Epidermal melanocyte (primary cell): ENCODE results near the gene SLC30A9.

Source experiments
- DNase-seq: peaks from one replicate; pipeline ENCODE4 v3.0.0; 2011; ENCODE audit warnings: low spot score; ENCODE audit not compliant: insufficient read length

The SLC30A9 gene

DNA sequence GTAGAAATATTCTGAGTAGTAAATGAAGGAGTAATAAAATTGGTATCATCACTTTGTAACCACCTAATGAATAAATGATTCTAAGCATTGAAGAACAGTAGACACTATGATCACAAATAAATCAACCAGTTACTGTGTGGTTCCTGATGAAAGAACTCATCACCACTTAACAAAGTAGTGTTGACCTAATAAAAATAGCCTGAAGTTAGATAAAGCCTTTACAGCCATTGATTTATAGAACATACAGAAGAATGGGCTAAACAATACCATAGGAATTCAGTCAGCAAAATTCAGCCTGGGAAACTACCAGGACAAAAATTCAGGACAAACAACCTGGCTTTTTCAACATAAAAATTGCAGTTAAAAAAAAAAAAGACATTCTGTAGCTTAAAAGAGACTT lies 9.0 kb downstream of the SLC30A9 start:
- no peak for DNase-seq

DNA sequence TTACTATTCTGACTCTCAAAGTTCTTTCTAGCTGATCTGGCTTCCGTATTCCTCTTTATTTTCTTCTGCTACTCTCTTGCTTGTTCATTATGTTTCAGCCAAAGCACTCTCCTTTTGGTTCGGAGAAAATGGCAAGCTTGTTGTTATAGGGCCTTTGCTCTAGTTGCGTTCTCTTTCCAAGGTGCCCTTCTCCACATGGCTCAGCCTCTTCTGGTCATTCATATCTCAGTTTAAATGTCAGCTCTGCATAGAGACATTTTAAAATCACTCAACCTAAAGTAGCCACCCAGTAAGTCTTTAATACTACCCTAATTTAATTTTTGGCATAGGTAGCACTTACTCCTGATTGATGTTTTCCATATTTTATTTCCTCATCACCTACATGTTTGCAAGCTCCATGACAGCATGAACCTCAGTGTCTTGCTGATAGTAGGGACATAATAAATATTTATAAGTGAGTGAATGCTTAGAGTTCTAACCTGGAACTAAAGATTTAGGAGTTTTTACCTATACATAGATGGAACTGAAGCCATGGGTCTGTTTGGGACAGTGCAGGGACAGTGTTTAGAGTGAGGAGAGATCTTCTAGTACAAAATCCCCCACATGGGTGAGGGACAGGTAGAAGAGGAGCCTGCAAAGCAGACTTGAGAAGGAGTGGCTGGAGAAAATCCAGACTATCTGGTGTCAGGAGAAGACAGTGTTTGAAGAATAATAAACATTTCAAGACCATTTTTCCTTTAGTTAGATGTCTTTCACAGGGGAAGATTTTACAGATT lies 17.9 kb downstream of the SLC30A9 start:
- no peak for DNase-seq

DNA sequence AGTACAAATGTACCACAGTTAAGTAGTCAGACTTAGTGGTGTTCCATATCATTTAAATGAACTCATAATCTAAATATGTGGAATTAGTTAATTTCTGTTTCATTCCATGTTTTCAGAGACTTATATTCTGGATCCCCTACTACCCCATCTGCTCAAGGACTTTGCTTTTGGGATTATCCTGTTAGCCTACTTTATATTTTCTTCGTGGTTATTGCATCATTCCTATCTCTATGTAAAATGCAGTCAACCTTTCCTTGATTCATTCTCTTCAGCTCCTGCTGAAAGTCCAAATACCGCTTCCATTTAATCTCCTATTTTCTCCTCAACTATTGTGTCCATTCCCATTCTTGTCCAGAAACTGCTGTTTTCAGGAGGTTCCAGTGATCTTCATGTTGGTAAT lies 25.1 kb downstream of the SLC30A9 start:
- DNase-seq: no peak

DNA sequence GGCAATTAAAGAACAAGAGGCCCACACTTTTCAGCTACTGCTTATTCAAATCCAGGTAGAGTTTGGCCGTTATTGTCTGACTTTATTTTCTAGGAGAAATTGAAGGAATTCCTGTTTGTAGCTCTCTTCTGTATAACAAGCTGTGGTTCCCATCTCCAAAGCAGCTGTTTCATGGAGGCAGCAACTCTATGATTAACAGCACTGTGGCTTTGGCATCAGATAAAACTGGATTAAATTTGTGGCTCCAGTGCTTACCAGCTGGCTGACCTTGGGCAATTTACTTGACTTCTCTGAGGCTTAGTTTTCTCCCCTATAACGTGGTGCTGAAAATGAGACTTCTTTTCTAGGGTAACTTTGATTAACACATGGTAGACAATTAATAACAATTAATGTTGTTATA lies 28.1 kb downstream of the SLC30A9 start:
- DNase-seq: no peak

DNA sequence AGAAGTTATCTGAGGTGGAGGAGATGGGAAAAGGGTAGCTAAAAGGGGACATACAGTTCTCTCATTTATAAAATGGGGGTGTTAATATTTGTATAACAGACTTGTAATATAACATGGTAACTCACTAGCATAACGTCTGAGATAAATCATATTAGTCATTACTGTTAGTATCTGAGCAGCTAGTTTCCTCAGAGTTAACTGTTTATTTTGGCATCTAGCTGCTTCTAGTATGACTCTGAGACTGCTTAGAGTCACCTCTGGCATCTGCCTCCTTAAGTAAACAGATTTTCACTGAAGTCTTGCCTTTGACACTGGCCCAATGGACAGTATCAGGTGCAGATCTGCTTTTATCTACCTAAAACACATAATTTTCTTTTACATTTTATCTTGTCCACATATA lies 58.1 kb downstream of the SLC30A9 start:
- DNase-seq: no peak

DNA sequence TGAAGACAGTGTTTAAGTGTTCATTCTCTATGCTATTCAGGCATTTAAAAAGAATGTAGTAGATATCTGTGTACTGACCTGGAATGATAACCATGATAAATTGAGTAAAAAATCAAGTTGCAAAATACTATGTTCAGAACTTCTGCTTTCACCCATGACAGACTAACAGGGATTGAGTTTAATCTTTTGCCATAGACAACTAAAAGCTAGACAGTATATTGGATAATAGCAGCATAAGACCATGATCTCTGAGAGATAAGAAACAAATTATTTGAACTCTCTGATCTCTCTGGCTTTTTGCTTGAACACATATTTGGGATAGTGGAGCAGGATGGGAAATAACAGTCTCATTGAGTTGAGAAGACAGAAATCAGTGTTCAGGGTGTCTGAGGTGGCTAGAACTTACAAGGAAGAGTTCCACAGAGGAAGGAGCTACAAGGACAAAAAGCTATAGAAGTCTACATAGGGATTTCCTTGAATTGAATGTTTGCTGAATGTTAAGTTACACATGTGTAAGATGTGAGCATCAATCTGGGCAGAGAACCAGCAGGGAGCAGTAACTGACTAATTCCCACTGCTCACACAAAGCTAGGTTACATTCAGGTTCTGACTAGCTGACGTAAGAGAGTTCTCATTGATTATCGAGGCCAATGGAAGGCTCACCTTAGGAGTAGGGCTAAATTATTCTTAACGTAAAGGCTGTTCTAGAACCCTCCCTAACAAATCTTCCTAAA lies 60.4 kb downstream of the SLC30A9 start:
- DNase-seq: no peak

DNA sequence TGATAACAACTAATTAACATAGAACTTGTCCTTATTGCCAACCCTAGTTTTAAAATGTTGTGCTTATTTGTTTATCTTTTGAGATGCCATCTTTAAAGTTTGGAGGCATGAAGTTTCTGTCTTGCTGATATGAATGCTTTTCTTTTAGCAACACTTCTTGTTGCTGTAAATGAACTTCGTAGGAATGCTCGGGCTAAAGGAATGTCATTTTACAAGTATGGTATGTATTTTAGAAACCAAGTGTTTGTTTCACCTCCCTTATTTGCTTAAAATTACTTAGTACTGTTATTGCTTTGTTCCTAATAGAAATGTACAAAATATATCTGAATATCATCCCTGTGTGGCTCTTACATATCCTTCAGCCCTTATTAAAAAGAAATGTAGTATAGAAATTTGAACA lies 76.1 kb downstream of the SLC30A9 start:
- no peak for DNase-seq

DNA sequence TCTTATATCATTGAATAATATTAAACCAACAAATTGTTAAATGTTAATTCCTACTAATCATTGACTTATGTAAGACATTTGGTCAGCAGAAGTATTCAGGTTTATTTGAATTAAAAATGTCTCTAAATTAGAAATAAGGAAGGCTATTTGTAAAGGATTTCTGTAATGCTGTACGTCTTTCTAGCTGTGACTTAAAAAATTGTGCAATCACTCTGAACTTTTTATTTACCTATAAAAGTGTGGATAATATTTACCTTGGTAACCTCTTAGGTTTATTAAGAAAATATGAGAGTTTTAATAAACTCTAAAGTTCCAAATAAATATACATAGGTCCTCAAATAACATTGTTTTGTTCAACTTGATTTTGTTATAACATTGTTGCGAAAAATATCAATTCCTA lies 76.9 kb downstream of the SLC30A9 start:
- DNase-seq: no peak

DNA sequence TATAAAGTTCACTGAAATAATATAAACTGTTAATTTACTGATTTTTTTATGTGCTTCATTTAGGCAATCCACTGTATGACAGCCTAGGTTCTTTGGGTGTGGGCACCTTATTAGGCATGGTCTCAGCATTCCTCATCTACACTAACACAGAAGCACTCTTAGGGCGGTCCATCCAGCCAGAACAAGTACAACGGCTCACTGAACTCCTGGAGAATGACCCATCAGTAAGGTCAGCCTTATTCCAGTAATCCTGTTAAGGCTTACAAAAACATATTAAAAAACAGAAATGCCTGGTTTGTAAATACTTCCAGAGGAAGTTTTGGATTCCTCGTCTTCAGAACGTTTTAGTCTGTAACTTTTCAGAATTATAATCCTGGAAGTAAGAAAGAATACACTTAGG lies 80.1 kb downstream of the SLC30A9 start:
- no peak for DNase-seq

DNA sequence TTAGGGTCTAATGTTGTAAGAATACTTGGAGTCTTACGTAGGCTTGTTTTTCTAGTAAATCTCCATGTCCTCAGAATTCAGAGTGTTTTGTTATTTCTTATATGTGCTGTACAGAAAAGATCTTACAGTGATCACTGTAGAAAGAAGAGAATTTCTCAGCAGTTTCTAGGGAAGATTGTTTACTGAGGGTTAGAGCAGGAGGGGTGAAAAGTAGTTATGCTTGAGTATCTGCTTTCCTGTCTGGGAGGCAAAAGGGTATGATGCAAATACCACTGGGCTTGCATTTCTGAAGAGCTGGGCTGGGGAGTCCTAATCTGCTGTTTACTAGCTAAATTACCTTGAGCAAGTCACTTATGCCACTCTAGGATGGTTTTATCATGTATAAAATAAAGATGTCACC lies 84.0 kb downstream of the SLC30A9 start:
- no peak for DNase-seq

DNA sequence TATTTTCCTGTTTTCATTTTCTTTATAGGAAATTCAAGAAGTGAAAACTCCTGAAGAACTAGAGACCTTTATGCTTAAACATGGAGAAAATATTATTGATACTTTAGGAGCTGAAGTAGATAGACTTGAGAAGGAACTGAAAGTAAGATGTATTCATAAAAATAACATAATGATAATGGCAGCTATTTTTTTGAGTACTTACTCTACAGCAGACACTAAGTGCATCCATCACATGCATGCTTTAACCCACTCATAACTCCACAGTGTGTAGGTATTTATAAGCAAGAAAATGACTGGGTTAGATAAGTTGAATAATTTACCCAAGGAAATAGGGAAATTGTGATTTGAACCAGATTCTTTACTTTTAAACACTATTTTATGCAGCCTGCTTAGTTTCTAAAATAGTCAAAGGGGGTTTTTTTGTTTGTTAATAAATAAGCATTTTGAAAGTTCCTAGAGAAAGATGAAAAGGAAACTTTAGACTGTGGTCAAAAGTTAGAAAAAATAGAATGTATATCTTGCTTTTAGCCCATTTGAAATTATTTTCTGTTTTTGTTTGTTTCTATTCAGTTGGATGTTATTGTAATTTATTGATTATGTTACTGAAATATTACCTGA lies 88.0 kb downstream of the SLC30A9 start:
- DNase-seq: no peak

DNA sequence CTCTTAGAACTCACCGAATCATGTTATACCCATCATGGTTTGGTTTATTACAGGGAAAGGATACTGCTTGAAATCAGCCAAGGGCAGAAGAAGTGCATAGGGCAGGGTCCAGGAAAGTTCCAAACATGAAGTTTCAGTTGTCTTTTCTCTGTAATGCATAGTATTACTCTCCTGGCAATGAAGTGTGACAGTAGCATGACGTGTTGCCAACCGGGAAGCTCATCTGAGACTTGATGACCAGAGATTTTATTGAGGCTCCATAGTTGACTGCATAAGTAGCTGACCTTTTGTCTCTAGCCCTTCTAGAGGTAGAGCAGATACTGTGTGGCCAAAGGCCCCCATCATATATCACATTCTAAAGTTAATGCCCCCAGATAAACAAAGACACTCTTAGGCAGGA lies 90.0 kb downstream of the SLC30A9 start:
- DNase-seq: no peak

DNA sequence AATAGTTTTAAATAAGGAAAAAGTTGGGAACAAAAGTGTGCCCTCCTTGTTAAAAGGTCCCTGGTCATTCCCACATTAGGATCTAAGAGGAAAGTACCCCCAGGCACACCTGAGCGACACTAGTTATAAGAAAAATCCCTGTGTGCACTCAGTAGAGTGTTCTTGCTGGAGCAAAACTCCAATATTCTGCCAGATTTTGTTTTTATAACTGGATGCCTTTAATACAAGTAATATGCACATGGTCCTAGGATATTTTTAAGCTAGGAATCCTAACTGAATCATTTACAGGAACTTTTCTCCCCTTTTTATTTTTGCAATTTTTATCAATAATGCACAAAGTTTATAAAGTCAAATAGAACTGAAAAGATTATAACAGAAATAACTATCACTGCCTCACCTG lies 93.5 kb downstream of the SLC30A9 start:
- no peak for DNase-seq

DNA sequence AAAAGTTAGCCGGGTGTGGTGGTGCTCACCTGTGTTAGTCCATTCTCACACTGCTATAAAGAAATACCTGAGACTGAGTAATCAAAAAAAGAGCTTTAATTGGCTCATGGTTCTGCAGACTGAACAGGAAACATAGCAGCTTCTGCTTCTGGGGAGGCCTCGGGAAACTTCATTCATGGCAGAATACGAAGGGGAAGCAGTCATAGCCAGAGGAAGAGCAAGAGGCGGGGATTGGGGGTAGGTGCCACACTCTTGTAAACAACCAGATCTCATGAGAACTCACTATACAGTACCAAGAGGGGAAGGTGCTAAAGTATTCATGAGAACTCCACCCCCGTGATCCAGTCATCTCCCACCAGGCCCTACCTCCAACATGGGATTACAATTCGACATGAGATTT lies 98.1 kb downstream of the SLC30A9 start:
- no peak for DNase-seq

DNA sequence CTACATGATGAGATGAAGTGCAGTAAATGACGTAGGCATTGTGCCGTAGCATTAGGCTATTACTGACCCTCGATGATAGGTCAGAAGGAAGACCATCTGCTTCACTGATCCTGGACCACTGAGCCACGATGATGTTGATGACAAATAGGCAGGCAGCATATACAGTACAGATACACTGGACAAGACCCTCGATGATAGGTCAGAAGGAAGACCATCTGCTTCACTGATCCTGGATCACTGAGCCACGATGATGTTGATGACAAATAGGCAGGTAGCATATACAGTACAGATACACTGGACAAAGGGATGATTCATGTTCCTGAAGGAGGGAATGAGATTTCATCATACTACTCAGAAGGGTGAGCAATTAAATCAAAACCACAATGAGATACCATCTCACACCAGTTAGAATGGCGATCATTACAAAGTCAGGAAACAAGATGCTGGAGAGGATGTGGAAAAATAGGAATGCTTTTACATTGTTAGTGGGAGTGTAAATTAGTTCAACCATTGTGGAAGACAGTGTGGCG lies 111.2 kb downstream of the SLC30A9 start:
- DNase-seq: no peak

DNA sequence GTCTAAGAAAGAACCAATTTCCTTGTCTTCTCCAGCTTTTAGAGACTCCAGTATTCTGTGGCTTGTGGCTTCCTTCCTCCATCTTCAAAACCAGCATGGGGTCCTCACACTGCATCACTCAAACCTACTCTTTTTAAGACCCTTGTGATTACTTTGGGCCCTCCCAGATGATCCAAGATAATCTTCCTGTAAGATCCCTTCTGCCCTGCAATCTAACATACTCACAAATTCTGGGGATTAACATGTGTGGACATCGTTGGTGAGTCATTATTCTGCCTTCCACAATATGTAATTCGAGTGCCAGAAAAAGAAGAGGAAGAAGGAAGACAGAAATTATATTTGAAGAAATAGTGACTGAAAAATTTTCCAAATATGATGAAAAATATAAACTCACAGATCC lies 114.2 kb downstream of the SLC30A9 start:
- DNase-seq: no peak

DNA sequence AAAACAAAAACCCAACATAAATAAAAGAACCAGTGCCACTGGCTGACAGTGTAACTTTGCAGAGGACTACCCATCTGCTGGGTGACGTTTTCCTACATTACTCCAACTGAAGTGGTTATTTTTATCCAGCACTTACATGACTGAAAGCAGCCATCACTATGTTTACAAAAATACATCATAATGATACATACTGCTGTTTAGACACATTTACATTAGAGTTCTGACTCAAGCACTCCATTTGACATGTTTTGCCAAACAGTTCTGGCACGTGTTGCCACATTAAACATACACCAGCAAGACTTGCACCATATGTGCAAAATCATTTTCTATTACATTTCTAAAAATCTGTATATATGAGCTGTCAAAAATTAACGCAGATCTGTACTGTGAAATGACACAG lies 122.5 kb downstream of the SLC30A9 start:
- no peak for DNase-seq

DNA sequence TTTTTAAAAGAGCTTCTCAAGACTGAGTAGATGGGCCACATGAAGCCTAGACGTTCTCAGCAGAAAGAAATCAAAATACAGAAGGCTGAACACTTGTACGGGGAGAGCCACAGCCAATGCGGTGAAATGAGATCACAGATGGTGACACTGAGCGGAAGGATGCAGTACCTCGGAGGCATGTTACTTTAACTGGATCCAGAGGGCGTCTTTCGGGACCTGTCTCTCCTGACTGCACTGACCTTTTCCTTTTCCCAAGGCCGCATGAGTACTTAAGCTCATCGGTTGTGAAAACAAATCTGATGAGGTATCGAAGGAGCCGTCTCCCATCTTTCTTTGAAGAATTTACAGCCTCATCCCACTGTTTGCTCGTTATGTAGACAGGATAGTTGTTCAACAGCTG lies 129.6 kb downstream of the SLC30A9 start:
- DNase-seq: no peak

DNA sequence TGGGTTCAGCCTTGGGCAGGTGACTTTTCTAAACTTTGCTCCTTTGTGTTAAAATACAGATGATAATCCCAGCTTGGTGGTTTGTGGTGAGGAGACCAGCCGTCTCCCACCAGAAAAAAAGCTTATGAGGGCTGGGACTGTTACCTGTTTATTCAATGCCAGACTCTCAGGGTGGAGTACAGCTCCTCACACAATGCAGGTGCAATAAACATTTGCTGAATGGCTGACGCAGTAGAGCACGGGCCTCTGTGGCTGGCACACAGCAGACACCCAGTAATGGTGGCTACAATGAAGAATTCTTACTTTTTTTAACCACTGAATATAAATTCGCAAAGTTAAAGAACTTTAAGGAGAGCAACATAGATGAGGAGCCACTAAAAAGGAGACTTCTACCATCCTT lies 131.9 kb downstream of the SLC30A9 start:
- no peak for DNase-seq

DNA sequence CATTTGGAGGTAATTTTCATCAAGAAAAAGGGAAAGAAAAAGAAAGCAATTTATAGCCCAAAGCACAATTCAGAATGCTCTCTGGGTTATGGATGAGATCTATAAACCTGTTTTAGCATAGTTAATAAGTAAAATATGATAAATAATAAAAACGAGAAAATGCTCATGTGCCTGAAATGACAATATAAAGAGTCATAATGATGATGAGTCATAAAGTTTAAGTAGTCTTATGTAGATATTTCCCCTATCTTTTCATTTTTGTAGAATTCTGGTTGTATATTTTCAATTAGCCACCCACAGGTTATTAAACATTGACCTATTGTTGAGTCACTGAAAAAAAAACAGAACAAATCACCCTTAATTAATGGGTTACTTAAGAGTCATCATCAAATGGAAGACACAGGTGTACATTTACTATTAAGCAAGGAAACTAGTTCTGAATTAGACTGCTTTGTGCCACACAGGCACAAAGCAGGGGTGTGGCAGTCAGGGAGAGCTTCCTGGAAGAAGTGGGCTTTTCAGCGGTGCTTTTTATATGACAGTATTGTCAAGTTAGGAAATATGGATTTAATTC lies 132.8 kb downstream of the SLC30A9 start:
- DNase-seq: no peak

DNA sequence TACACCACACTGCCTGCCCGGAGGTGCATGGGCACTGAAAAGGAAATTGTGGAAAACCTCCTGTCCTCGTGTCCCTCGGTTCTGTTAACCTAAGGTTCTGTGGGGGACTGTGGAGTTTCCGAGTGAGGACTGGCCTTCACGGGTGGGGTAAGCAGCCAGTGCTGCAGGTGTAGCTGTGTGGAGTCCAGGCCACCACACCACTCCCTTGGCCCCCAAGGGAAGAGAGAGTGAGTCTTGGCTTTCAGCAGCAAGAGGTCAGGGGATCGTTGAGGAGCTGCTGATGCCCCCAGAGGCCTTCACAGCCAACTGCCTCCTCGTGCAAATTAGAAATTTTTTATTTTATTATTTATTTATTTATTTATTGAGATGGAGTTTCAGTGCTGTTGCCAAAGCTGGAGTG lies 141.8 kb downstream of the SLC30A9 start:
- no peak for DNase-seq

DNA sequence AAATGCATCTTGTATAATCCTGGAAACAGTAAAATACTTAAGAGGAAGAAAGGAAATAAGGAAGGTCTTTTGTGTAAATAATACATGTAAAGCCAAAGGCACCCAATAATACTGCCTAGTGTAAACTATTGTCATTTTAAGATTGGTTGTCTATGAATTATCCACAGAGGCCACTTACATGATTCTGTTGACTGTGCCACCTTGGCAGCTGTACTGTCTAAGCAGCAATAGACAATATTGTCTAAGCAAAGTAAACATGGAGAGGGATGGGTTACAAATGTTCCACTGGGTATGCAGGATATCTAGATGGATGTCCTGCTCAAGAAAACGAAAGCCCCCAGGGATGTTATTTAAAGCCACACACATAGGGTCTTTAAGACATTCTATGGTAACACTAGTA lies 142.7 kb downstream of the SLC30A9 start:
- DNase-seq: no peak
